ENCODE measurements around the gene SAT2. TPM values are rescaled to one million over a fixed set of nuclear protein-coding genes. Genes with fewer than 3 reads are reported as not detected.

SAT2 gene
- total RNA-seq, 3 donors from 2014 or later (not counting 1 experiment from before 2014, with no cell fraction given): 63.0 to 71.6 (median 70.1) TPM

GRCh38 chr17:7620835-7621234 is 6.8 kb downstream of the SAT2 start:
- Histone ChIP-seq H3K27me3 (ENCODE audit: control insufficient read depth, insufficient read depth, low read length) (no peaks in the 10 kb centered on the region), H3K4me1 (ENCODE audit: control insufficient read depth, insufficient read depth, low read length) (no peaks in the 10 kb centered on the region), H3K9me3 (ENCODE audit: control insufficient read depth, insufficient read depth, low read length) (no peaks in the 10 kb centered on the region), H3K4me3 (ENCODE audit: low read length) (no peak overlapping the region), H3K27ac (ENCODE audit: low read length) (no peak overlapping the region), H3K36me3 (ENCODE audit: control insufficient read depth, insufficient read depth, low read length) (no peaks in the 10 kb centered on the region)
- Mint-ChIP-seq H3K4me1 (no peaks in the 10 kb centered on the region), H3K27me3 (ENCODE audit: low read depth in 2 of 2) (no peaks in the 10 kb centered on the region), H3K4me3 (no peak overlapping the region), H3K9me3 (no peaks in the 10 kb centered on the region), H3K36me3 (no peaks in the 10 kb centered on the region), H3K27ac (no peak overlapping the region)
- intact Hi-C loops (cut with micrococcal nuclease): no loop called here
- 94% methylated on average over 8 of the region's 8 CpGs for WGBS (ENCODE audit: insufficient coverage)
- DNase-seq: no peak
- ATAC-seq: no peak
- no peak for TF ChIP-seq CTCF (IDR thresholded peaks at IDR 0.05)

- H3K4me3 Mint-ChIP-seq: no peak overlapping the region
- peaks cover 5 to 12% of the 10 kb centered on the region in 2 donors for H3K4me1 Mint-ChIP-seq
- H3K9me3 Mint-ChIP-seq: no peaks in the 10 kb centered on the region
- H3K27ac Mint-ChIP-seq: no peak overlapping the region
- TF ChIP-seq CTCF (IDR thresholded peaks at IDR 0.05): no peak
- ATAC-seq: no peak
- Histone ChIP-seq H3K27ac (ENCODE audit: low read length) (no peak overlapping the region), H3K9me3 (ENCODE audit: control insufficient read depth, insufficient read depth, low read length) (no peaks in the 10 kb centered on the region), H3K4me1 (ENCODE audit: control insufficient read depth, insufficient read depth, low read length) (peaks cover 12% of the 10 kb centered on the region), H3K36me3 (ENCODE audit: control insufficient read depth, insufficient read depth, low read length) (no peaks in the 10 kb centered on the region), H3K27me3 (ENCODE audit: control insufficient read depth, insufficient read depth, low read length) (no peaks in the 10 kb centered on the region), H3K4me3 (ENCODE audit: low read length) (no peak overlapping the region)
- 84% methylated on average over 4 of the region's 5 CpGs for WGBS (ENCODE audit: insufficient coverage)
- intact Hi-C loops (cut with micrococcal nuclease): no loop called here
- no peak for DNase-seq
- no peaks in the 10 kb centered on the region for H3K36me3 Mint-ChIP-seq
- H3K27me3 Mint-ChIP-seq (ENCODE audit: low read depth in 2 of 2): no peaks in the 10 kb centered on the region
These were observed 9.0 kb downstream of the SAT2 start for GRCh38 chr17:7618608-7619007.

- H3K9me3 ChIP-seq (ENCODE audit: control insufficient read depth, insufficient read depth, low read length): no peaks in the 10 kb centered on the region
- Mint-ChIP-seq H3K27me3 (ENCODE audit: low read depth in 2 of 2) (no peaks in the 10 kb centered on the region), H3K9me3 (no peaks in the 10 kb centered on the region), H3K4me3 (peak overlapping the region; percentile 96), H3K27ac (peak overlapping the region; percentile 90 to 95), H3K4me1 (peaks cover 29 to 44% of the 10 kb centered on the region in 2 donors), H3K36me3 (no peaks in the 10 kb centered on the region)
- DNase-seq (no peak), ATAC-seq (peak; percentile 12 to 19 (median 14))
- H3K27me3 ChIP-seq (ENCODE audit: control insufficient read depth, insufficient read depth, low read length): no peaks in the 10 kb centered on the region
- peak overlapping the region; percentile 64 for H3K4me3 ChIP-seq (ENCODE audit: low read length)
- peaks cover 17% of the 10 kb centered on the region for H3K4me1 ChIP-seq (ENCODE audit: control insufficient read depth, insufficient read depth, low read length)
- WGBS (ENCODE audit: insufficient coverage): 6% methylated on average over 28 of the region's 28 CpGs
- H3K27ac ChIP-seq (ENCODE audit: low read length): peak overlapping the region; percentile 71
- TF ChIP-seq CTCF (IDR thresholded peaks at IDR 0.05): no peak
- H3K36me3 ChIP-seq (ENCODE audit: control insufficient read depth, insufficient read depth, low read length): no peaks in the 10 kb centered on the region
- intact Hi-C loops (cut with micrococcal nuclease): loop anchor here (2.0 kb wide), 2 partner anchors 43 to 71 kb away; partner anchors contain the start of gene TP53
These were observed 12.3 kb downstream of the SAT2 start for GRCh38 chr17:7615265-7615747.

Data from natural killer cell (primary cell).